ENCODE data around the gene SERTM2. TPM values are rescaled to one million over a fixed set of nuclear protein-coding genes. Genes with fewer than 3 reads are reported as not detected.

The SERTM2 gene
- total and polyA plus RNA-seq, 2 of the 8 experiments (the other 6 are each of a cell fraction or from before 2014, with no cell fraction given), result 0.45 to 0.58 TPM

DNA sequence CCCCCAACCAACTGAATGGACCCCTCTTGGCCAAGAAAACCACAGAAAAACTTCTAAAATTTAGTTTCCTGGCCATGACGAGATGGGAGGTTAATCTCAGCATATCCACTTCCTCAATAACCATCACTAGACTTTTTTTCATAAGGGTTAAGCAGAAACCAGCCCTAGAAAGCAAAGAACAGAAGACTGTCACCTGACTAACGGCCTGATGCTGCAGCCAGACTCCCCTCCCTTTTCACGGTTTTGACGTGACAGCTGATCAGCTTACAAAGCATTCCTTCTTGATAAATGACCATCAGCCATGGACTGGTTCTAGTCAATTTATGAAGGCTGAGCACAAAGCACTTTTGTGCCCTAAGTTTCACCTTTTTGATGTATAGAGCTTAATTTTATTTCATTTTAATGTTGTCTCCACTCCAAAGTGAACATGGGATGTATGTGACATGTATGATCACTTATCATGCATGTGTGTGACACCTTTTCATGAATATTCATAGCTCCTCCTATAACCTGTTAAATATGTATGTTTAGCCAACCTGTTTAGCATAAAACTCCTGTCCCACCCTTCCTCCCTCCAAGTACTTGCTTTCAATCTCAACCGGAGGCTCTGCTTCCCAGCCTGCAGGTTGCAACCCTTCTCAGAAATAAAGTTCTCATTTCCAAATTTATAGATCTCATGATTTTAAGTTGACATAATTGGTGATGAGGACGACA, 56.3 kb downstream of the SERTM2 start (continued):
- no peak for TF ChIP-seq NANOG (IDR thresholded peaks at IDR 0.05; ENCODE audit: insufficient read depth, low read depth, low read length, poor library complexity, severe bottlenecking)
- TF ChIP-seq ATF2 (IDR thresholded peaks at IDR 0.05; ENCODE audit: low read length), result no peak
- no peak for TF ChIP-seq PHF8 (conservative IDR thresholded peaks at IDR 0.05; ENCODE audit: low read depth, low read length)
- TF ChIP-seq KDM5A (IDR thresholded peaks at IDR 0.05; ENCODE audit: low read length), result no peak
